HG03280 (cell line): ENCODE data around the gene AKIRIN1.
A peak's percentile ranks its signal among the peaks of the same experiment; 100 is the strongest.
"Not testable (repeated sequence)": the region's sequence is repeated elsewhere in the genome, so short reads cannot be mapped to it uniquely, and the experiment has no call there.

Experiments used
- ATAC-seq: cut with Tn5 transposase; IDR thresholded peaks from one replicate; pipeline ENCODE4 v1.9.1; 2021; ENCODE audit warnings: mild to moderate bottlenecking, moderate library complexity; ENCODE audit not compliant: unreplicated experiment

Gene AKIRIN1

DNA sequence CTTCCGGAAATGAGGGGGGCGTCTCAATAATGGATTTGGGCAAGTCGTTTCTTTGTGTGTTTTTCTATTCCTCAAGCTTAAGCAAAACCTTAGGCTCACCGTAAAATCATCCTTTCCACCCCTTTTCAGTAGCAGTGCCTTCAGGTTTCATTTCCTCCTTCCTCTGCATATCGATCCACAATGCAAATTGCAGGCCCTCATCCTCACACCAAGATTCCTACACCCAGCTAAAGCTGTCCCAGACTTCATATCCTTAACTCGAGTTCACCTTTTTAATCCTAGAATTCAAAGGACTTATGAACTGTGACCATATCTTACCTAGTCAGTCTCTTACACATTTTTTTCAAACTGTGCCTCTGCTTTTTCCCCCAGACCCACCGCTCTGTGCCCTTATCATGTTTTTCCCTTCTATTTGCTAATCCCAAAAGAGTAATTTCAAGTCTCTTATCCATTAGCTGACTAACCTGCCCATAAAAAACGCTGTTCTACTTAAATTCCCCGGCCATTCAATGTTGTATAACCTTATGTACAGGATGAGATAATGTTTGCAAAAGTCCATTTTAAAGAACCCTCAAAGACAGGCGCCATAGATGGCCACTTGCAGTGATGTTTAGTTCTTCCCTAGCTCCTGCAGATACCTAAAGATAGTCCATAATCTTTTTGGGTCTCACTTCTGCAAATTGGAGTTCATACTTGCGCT lies 1.5 kb downstream of the AKIRIN1 start:
- no peak for ATAC-seq

GRCh38 chr1:38994196-38994595 lies 3.1 kb downstream of the AKIRIN1 start:
- ATAC-seq = no peak

- no peak for ATAC-seq
Observed at GRCh38 chr1:38997034-38997900, 6.2 kb downstream of the AKIRIN1 start.

GRCh38 chr1:38997901-38998190 lies 6.8 kb downstream of the AKIRIN1 start:
- no peak for ATAC-seq

DNA sequence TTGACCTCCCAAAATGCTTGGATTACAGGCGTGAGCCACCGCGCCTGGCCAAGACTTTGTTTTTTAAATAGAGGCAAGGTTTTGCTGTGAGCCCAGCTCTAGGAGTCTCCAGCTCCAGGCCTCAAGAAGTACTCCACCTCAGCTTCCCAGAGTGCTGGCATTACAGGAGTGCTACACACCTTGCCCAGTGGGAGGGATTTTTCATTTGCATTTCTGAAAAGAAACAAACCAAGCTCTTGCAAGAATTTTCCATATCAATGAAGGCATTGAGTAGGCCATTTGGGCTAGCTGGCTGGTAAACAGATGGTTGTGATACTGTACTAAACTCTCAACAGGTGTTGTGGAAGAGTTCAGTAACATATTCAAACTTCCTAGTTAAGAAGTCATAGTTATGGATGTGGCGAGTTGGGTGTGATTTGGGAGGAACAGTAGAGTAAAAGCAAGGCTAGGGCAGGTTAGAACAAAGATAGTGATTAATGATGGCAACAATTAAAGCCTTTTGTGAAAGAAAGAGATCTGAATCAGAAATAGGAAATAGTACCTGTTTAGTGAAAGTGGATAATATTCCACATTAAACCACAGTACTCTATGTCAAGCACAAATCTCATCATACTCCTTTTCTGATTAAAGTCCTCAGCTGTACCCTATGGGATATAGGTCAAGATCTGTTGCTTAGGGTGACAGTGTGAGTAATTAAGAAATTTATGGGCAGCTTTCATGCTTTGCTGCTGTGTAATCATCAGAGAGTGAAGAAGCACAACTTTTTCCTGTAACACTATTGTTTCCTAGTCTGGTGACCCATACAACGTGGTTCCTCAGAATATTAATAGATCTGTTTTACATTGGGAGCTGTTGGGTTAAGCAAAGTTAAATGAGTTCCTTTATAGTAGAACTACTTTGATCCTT lies 10.7 kb downstream of the AKIRIN1 start:
- ATAC-seq = no peak

- ATAC-seq = no peak
Observed at GRCh38 chr1:39003281-39003680, 12.2 kb downstream of the AKIRIN1 start.

DNA sequence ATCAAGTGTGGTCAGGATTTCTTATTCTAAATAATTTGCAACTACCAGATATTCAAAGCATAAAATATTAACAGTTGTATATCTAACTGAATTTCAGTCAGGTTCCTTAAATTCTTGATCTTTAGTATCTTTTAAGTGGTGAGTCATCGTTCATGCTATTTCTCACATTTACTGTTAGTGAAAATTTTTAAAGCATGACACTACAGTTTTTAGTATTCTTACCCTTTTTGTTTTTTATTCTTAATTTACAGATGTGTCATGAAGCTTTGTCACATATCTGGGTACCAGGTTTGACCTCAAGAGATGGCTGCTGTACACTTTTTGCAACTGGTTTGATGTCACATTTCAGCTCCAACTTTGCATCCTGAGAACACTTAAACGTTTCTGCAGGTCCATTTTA lies 12.7 kb downstream of the AKIRIN1 start:
- ATAC-seq = no peak

- no peak for ATAC-seq
Observed at GRCh38 chr1:39006287-39006686, 15.2 kb downstream of the AKIRIN1 start.

DNA sequence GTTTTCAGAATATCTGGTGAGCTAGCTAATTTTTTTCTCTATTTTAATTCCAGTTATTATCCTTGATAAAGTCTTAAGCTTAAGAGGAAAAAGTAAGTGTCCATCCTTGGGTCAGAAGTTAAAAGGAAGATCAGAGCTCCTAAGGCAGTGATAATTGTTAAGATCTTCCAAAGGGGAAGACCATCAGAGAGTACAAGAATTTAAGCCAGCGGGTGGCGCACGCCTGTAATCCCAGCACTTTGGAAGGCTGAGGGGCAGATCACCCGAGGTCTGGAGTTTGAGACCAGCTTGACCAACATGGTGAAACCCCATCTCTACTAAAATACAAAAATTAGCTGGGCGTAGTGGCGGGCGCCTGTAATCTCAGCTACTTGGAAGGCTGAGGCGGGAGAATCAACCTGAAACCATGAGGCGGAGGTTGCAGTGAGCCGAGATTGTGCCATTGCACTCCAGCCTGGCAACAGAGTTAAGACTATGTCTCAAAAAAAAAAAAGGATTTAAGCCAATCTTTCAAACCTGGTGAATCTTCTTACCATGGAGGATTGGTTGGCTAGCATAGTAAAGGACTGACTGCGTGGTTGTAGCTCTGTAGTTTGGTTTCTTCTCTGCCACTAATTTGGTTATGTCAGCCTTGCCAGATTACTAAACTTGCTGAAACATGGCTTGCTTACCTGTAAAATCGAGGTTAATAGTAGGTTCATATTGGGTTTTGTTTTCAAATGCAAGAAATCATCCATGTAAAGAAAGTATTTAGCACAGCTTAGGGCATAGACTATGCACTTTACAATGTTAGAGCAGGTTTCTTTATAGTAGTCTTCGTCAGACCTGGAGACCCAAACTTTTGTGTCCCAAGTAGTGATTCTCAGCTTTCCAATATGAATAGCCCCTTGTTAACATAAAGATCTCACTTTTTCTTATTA lies 15.9 kb downstream of the AKIRIN1 start:
- no peak for ATAC-seq

DNA sequence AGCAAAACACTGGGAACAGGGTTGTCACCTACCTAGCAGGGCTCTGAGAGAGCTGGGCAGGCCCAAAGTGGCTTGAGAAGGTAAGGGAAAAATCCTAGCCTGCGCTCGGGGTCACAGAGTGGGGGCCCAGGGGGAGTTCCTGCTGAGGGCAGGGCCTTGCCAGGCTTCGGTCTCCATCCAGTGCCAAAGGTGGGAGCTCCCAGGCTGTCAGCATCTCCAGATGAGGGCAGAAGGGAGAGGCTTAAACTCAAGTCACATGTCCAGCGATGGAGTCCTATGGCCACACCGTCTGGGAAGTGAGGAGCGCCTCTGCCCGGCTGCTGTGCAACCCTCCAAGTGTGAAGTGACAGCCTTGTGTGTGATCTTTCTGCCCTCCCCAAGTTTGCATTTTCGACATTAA lies 23.9 kb downstream of the AKIRIN1 start:
- not testable (repeated sequence) for ATAC-seq

DNA sequence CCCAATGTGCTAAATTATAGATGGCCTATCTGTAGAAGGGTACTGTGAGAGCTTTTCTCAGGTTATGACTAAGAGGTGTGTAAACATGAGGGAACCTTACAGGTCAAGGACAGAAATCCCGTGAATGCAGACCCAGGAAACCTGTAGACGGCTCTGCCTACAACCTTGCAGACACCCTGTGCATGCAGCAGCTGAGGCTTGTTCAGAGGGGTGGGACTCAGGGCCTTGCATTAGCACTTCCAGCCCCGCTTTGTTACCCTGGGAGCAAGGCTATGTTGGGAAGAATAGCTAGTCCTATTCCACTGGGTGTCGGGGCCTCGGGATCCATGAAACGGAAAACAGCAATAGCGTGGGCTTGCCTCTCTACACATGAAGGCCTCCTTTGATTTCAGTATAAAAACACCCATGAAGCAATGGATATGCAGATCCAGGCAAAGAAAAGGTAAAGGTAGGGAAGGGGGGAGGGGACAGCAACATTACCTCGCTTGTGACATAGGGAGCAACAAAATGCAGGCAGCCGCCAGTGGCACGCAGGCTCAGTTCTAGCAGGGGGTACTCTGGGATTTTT lies 25.6 kb downstream of the AKIRIN1 start:
- ATAC-seq = no peak

DNA sequence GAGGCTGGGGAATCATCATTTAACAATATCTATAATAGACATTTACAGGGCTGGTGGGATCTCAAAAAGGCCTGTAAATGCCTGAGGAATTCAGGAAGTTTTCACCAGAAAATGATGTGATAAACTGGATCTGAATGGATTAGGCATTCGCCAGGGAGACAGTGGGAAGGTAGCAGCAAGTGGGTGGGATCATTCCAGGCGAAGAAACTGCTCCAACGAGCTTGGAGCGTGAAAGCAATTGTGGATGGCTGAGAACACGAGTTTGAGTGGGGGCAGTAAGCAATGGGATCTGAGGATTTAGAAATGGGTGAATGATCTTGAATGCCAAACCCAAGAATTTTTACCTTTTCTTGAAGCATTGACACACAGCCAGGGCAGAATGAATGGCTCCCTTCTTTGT lies 26.2 kb downstream of the AKIRIN1 start:
- no peak for ATAC-seq

GRCh38 chr1:39020494-39020893 lies 29.4 kb downstream of the AKIRIN1 start:
- ATAC-seq = not testable (repeated sequence)

- ATAC-seq = no peak
Observed at GRCh38 chr1:39021426-39021825, 30.4 kb downstream of the AKIRIN1 start.

DNA sequence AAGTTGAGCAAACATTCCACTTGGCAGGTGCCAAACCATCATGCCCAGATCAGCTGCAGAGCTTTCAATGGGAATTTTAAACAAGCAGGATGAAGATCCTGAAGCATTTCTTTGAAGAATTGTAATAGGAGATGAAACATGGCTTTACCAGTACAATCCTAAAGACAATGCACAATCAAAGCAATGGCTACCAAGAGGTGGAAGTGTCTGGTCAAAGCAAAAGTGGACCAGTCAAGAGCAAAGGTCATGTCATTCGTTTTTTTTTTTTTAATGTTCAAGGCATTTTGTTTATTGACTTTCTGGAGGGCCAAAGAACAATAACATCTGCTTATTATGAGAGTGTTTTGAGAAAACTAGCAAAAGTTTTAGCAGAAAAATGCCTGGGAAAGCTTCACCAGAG lies 32.1 kb downstream of the AKIRIN1 start:
- ATAC-seq = no peak

DNA sequence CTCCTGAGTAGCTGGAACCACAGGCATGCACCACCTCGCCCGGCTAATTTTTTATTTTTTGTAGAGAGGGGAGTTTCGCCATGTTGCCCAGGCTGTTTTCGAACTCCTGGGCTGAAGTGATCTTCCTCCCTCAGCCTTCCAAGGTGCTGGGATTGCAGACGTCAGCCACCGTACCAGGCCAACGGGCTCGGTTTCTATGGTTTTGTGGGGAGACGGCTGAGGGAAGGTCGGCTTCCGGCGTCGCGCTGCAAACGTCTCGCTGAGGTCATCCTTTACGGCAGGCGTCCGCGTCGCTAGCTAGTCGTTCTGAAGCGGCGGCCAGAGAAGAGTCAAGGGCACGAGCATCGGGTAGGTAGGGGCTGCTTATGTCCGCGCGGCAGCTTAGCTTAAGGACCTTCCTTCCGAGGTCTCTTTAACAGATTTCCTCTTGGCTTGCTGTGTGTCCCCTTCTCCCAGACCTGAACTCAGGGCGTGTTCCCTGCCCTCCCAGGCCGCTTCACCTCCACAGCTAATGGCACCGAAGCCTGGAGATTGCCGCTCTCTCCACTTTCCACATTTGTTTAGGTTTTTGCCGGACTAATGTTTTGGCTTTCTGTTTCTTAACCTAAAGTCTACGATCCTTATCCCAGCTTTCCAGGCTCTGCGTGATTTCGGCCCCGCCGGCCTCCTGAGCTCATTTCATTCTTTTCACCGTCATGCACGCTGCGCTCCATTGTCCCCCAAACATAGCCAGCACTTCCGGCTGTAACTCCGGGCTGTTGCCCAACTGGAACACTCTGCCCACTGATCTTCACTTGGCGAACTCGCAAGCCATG lies 35.2 kb downstream of the AKIRIN1 start, which contains the start of gene NDUFS5:
TSS of gene NDUFS5 (plus strand) at position 300 of the 815 bp plus-strand sequence. CDS start 2,375 bp downstream, outside the sequence.
- ATAC-seq = peak; percentile 84

- no peak for ATAC-seq
Observed at GRCh38 chr1:39026866-39027507, 35.9 kb downstream of the AKIRIN1 start.

DNA sequence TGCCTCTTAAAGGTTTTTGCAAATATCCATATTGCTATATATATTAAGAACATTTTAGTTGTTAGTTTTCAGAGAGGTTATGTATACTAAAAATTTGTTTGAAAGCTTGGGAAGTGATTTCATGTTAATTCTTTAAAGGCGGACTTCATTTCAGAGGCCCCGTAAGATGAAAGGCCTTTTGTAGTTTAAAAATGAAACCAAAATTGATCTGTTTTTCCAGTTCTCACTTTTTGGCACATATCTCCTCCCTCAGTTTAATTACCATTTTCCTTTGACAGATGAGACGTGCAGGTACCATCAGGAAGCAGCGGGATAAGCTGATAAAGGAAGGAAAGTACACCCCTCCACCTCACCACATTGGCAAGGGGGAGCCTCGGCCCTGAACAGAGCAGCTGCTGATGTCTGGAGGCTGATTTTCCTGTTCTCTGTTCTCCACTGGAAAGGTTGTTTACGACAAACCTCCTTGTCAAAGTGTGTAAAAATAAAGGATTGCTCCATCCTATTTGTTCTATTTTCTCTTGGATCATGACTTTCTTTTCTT lies 43.1 kb downstream of the AKIRIN1 start:
- no peak for ATAC-seq
